Effector CD4-positive, alpha-beta T cell (primary cell): ENCODE results near the gene REELD1.

ENCODE experiments used
- DNase-seq: peaks from one replicate; pipeline ENCODE4 v3.0.0-alpha.2; 2020

REELD1 gene

DNA sequence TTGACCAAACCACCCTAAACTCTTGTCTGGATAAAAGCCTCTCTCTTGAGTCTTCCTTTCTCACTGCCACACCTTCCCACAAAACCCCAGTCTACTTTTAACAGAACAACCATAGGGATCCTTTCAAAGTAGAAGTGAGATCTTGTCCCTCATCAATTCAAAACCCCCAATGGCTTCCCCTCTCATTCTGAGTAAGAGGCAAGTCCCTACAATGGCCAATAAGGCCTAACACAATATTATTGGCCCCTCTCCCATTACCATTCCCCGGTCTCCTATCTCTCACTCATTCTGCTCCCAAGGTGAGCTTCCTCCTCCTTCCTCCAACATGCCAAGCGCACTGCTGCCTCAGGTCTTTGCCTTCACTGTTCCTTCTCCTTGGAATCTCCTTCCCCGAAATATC, 57.1 kb downstream of the REELD1 start:
- no peak for DNase-seq

GRCh38 chr4:146273204-146273901, 59.0 kb downstream of the REELD1 start:
- no peak for DNase-seq

GRCh38 chr4:146274774-146275173, 60.4 kb downstream of the REELD1 start:
- no peak for DNase-seq

GRCh38 chr4:146275370-146275769, 61.0 kb downstream of the REELD1 start:
- DNase-seq = no peak

DNA sequence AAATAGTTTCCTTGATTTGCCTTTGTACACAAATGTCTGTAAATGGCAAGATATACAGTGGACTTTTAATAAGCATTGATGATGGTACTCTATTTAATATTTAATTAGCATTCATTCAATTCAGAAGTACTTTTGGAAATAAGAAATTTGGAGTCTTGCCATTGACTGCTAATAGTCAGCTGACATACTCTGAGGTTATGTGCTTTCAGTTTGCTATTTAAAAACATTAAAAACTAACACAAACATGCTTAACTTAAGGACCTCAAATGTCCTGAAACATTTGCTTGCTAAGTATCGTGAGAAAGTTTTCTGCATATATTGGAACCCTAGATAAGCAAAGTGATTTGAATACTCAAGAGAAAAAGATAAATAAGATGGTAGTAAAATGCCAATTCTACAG, 64.6 kb downstream of the REELD1 start:
- no peak for DNase-seq
